NCI-H1436 (cell line): ENCODE results near the gene KDELR3.
"Not testable (repeated sequence)": the region's sequence is repeated elsewhere in the genome, so short reads cannot be mapped to it uniquely, and the experiment has no call there.

Source experiments
- DNase-seq: peaks from one replicate; lab custom pipeline; 2025; lab: John Stamatoyannopoulos, UW

Gene KDELR3

DNA sequence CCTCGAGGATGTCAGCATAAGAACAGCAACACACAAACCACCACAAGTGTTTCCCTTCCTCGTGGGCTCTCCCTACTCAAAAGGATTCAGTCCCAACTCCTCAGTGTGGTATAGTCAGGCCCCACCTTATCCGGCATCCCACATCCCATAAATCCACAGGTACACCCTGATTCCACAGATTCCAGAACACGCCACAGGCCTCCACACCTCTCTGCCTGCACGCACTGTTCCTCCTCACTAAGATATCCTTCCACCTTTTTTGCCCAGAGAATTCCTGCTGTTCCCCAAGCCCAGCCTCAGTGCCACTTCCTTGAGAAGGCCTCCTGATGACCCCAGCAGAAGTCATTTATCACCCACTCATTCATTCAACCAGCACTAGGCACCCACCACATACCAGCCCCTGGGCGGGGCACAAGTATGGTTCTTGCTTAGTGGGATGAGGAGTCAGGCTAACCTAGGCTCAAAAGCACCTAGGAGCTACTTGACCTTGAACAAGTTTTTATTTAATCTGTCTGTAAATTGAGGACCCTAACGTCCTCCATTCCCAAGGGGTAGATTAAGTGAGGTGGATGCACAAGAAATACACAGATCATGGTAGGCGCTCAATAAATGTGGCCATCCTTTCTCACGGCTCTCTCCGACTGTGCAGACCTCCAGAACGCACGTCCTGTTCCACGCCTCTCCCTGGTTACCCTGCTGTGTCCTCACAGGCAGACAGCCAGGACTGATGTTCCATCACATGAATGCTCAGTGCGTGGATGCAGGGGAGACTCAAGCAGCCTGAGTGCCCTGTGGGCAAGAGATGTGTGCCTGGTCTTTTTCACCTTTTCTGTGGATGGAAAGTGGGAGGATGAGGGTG, 10.8 kb upstream of the KDELR3 start:
- DNase-seq, result no peak

DNA sequence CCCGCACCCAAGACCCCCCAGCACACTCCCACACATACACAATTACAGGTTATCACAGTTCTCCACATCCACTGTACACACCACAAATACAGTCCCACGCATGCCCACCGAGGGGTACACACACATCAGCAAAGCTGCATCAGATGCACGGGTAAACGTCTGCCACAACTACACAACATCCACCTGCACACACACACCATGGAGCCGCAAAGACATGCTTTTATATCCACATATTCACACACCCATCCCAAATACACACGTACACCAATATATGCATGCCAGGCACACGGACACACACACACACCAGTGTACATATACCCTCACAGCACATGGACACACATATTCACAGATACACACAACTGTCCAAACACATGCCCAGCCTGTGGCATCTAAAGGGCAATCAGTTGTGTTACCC, 7.5 kb upstream of the KDELR3 start:
- no peak for DNase-seq

DNA sequence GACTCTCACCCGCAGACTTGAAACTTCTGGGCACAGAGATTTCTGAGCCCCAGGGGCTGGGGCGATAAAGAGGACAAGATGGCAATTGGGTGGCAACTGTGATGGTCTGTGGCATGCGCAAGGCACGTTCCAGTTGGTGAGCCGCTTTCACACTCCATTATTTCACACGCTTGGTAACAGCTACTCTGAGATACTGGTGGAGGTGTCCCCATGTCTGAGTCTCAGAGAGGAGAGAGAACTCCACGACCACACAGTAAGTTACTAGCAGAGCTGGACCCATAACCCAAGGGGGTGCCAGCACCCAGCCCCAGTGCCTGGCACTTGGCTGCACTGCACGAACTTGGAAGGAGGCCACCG, 6.9 kb upstream of the KDELR3 start:
- no peak for DNase-seq

DNA sequence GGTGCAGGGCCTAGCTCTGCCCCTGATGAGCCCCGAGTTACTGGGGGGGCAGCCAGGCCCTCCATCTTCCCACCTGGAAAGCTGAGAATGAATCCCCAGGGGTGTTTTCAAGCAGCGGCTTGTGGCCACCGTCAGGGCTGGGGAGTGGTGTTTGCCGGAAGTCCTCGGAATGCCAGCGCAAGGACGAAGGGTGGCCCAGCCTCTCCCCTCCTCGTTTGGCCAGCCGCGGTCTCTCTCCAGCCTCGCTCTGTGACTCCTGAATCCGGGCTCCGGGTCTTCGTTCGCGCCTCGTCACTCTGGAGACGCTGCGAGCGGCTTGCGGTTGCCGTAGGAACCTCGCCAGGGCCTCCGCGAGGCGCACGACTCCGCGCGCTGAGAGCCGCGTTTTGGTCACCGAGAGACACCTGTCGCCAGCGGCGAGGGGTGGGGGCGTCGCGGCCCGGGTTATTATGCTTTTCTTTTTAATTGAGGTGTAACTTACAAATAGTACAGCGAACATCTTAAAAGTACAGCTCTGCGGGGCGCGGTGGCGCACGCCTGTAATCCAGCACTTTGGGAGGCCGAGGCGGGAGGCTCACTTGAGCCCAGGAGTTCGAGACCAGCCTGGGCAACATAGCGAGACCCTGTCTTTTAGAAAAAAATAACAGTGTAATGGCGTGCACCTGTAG, 6.3 kb upstream of the KDELR3 start:
- DNase-seq, result peak; percentile 89

DNA sequence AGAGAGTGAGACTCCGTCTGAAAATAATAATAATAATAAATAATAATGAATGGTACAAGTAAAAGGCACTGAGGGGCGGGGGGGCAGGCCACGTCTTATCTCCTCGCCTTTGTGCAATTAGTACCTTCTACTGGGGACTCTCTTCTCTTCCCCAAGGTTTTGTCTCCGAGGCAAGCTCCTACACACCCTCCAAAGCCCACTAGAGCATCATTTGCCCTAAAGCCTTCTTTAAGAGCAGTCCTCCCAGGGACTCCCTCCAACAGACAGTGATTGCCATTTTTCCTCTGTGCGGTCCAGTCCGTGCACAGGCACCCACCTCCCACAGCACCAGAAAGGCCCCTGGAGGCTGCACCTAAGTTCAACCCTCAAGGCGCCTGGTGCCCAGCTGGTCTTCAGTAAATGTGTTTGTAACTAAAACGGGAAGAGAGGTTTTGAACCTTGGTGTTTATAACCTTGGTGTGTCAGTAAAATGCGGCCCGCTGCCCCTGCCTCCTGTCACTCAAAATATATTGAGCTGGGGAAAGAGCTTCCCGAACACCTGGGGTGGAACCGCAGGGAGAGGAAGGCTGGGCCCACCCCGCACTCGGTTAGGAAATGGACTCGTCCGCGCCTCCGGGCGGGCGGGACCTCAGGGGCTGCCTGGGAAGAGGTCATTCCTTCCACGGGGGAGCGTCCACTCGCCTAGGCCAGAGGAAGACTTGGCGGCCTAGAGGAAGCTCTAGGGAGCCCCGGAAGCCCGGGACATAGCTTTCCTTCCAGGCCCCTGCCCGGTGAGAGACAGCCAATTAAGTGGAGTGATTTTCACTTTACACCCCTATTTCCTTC, 4.7 kb upstream of the KDELR3 start:
- DNase-seq, result peak; percentile 35

DNA sequence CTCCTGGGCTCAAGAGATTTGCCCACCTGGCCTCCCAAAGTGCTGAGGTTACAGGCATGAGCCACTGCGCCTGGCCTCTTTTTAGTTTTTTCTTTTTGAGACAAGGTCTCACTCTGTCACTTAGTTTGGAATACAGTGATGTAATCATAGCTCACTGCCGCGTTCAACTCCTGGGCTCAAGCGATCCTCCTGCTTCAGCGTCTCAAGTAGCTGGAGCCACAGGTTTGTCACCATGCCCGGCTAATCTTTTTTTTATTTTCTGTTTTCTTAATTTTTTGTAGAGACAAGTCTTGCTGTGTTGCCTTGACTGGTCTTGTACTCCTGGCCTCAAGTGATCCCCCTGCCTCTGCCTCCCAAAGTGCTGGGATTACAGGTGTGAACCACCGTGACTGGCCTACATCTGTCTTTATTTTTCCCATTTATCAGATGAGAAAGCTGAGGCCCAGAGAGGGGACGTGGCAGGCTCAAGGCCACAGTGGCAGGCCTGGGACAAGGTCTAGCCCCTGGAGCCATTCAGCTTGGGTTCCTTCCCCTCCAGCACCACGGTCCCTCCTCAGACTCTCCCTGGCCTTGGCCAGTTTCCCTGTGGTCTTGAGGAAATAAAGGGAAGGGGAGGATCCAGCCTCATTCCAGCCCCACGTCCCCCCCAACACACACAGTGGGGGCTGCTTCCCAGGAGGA, 2.8 kb upstream of the KDELR3 start:
- DNase-seq, result no peak

DNA sequence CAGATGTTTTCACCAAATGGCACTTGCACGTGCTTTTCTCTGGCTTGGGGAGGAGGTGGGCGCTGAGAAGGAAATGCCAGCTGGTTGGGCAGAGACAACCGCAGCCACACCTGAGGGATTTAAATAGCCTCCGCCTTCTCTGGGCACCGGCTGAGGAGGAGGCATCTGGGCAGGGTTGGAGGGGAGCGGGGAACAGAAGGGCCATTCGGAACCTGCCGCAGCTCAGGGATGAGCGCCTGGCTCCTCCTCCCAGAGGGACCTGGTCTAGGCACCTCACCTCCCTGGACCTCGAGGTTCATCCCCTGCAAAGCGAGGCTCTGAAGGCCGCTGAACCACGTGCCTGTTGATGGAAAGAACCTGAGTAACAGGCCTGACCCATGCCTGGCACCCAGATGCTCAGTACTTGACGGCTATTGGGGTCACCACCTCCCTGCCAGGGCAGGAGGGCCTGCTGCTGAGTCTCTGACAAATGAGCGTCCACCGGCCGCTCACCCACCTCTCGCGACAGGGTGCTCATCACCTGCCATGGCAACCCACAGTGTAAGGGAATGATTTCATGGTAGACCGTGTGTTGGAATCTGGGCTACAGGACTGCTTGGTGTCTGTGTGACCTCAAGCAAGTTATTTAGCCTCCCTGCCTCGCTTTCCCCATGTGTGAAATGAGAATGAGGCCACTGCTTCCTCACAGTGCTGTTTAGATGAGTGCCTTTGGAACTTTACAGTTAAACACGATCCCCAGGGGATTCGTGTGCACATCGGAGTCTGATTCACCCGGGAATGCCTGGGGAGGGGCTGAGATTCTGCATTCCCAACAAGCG, 2.0 kb upstream of the KDELR3 start:
- DNase-seq, result no peak

DNA sequence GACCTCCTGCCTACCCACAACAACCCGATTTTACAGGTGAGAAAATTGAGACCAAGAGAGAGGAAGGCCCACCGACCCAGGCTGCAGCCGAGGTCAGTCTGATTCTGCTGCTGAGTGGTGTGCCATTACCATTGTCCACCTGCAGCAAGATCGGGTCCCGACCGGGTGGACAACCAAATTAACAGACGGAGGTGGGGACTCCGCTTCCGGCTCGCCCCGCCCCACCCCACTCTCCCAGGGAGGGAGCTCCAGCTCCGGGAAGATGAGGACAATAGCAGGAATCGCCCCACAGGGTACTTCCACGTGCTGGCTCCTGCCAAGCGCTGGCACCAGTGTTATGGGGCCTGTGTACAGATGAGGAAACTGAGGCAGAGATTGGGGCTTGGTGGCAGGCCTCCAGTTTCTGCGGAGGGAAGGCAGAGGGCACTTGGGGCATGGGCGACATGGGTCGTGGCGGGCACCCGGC, 425 bp upstream of the KDELR3 start:
- no peak for DNase-seq

DNA sequence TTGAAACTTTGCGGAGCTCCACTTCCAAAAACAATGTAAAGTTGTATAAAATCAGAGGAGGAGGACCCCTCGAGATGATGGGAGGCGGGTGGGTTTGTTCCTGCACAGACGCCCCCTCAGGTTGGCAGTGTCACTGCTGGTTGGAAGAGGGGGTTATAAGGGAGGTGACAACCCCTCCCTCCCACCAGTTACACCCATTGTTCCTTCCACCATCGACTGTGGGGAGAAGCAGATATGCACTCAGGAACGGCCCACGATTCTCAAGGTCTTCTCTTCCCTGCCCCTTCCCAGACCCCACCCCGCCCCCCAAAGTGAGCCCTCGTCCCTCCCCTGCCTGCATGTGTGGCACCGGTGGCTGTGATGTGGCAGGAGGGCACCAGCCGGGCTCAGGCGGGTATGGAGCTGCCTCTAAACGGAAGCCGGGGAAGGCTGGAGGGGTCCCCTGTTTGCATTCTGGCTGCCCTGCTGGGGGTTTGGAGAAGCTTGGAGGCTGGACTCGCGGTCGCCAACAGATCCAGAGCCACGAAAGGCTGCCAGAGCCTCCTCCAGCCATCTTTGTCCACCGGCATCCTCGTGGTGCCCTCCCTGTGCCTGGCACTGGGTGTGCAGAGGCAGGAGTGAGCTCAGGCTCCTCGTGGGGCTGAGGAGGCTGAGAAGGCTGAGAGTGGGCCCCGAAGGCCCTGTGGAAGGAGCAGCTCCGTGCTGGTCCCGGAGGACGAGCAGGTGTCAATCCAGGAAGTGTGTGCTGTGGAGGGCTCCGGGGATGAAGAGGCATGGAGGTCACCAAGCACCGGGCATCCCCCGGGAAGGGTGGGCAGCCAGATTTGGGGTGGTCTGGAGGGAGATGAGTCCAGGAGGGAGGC, 778 bp downstream of the KDELR3 start:
- no peak for DNase-seq

DNA sequence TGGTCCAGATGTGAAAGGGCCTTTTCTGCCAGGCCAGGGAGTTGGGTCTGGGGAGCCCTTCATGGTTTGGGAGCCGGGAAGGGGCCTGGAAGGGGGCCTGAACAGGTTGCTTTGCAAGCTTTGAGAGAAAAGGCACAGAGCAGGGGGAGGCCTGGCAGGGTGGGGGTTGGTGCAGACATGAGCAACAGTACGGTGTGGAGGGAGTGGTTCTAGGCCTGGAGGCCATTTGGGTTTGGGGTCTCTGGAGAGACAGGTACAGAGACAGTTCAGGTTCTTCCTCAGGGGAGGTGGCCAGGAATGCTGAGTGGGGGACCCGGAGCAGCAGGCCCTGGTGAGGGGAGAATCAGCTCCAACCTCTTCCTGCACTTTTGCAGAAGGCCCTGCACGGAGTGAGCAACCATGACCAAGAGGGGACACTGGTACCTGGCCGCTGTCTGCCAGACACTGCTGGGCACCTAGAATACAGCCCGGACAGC, 1.4 kb downstream of the KDELR3 start:
- DNase-seq, result no peak

DNA sequence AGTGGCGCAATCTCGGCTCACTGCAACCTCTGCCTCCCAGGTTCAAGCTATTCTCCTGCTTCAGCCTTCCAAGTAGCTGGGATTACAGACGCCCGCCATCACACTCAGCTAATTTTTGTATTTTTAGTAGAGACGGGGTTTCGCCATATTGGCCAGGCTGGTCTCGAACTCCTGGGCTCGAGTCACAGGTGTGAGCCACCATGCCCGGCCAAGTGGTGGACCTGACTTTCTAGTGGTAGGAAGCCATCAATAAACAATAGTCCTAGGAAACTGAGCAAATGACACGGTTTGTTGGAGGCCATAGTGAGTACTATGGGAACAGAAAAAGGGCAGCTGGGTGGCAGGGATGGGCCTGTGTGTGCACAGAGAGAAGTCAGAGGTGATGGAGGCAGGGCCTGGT, 2.3 kb downstream of the KDELR3 start:
- not testable (repeated sequence) for DNase-seq

DNA sequence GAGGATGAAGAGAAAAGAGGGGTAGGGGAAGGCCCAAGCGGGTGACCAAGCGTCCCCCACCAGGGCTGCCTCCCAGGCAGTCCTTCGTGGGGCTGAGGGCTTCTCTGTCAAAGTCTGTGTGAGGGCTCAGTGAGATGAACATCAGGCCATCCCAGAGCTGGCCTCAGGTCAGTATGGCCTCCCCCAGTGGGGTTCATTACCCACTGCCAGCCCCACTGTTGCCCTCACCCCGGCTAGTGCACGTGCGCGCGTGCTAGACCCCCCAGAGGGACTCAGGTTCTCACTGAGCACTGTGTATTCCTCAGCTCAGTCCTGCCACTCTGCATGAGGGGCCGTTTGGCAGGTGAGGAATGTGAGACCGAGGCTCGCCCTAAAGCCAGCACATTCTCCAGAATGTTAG, 3.3 kb downstream of the KDELR3 start:
- DNase-seq, result no peak

DNA sequence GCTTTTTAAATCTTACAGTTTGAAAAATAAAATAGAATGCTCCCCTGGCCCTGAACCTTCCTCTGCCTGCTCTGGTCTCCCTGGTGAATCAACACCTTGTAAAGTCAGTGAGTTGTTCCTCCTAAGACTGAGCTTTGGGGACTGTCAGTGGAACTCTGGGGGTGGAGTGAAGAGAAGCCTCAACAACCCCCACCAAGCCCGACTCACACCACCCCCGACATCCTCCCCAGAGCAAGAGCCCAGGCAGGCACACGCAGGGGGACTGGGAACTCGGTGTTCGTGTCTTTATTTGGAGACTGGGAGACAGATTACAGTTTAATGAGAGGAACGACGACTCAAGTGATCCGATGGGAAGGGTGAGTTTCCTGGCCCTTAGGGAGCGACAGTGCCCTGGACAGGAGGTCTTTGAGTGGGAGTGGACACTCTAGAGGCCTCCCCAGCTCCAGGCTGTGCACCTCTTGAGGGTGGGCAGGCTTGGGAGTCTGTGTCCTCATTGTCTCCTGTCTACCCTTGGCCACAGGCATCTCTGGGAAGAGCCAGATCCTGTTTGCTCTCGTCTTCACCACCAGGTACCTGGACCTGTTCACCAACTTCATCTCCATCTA, 6.2 kb downstream of the KDELR3 start:
- no peak for DNase-seq

DNA sequence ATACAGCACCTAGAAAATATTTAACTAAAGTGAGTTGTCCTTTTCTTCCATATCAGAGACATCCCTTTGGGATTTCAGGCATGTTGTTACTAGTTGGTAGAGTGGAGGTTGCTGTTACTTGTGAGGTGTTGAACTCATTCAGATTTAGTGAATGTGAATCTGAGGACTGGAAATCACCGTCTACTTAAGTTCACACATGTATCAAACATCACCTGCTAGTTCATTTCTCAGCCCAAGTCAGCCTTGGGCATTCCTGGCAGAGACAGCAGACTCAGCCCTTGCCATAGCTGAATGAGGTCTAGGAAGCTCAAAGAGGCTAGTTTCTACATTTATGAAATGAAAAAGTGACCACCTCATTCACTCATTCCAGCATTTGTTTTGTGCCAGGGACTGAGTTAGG, 9.7 kb downstream of the KDELR3 start:
- DNase-seq, result no peak

DNA sequence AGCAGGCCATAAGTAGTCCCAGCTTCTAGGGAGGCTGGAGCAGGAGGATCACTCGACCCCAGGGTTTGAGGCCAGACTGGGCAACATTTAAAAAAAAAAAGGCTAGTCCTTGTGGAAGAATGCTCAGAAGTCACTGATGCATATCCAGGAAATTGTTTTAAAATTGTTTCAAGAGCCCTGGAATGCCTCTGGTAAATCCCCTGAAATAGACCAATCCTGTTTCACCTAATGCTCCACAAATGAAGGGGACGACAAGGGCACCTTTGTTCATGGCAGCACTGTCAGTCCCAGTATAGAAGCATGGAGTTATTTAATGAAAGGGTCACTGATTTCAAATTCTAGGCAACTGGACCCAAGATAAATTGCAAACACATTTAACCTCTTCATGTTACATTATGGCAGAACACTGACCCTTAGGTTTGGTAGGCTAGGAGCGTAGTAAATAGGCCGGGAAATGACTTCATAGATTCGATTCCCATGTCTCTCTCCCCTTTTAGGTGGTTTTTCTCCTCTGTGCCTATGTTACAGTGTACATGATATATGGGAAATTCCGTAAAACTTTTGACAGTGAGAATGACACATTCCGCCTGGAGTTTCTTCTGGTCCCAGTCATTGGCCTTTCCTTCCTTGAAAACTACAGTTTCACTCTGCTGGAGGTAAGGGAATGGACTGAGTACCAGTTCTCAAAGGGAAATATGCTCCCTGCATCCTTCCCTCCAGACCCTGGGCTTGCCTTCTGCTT, 11.4 kb downstream of the KDELR3 start:
- no peak for DNase-seq

DNA sequence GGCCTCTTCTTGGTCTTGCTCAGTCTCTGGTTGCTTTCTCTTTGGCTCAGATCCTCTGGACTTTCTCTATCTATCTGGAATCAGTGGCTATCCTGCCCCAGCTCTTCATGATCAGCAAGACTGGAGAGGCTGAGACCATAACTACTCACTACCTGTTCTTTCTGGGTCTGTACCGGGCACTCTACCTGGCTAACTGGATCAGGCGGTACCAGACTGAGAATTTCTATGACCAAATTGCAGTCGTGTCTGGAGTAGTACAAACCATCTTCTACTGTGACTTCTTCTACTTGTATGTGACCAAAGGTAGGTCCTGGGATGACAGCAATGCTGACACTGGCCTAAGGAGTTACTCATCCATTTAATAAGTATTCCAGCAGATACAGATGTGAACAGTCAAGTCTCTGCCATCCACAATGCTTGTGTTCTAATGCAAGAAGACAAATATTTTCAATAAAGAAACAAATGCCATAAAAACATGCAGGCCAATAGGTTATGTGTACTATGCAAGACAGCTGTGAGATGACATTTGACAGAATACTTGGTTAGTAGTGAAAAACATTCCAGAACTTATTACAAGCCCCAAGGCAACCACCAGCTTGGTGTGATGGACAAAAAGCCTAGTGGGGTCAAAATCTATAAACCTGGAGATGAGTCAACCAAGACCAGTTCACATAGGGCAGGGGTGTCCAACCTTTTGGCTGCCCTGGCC, 13.4 kb downstream of the KDELR3 start:
- no peak for DNase-seq

DNA sequence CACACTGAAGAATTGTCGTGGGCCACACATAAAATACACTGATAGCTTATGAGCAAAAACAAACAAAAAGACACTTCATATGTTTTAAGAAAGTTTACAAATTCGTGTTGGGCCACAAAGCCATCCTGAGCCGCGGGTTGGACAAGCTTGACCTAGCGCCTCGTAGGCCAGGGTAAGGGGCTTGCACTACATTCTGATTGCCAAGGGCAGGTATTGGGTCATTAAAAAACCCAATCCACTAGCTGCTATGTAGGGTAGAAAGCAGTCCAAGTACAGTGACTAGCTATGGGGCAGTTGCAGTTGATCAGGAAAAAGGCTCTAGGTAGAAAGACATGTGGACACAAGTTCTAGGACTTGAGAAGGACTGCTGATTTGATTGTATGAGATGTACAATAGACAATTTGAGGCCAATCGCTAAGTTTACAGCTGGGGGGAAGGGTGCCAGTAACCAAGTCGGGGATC, 14.0 kb downstream of the KDELR3 start:
- no peak for DNase-seq

DNA sequence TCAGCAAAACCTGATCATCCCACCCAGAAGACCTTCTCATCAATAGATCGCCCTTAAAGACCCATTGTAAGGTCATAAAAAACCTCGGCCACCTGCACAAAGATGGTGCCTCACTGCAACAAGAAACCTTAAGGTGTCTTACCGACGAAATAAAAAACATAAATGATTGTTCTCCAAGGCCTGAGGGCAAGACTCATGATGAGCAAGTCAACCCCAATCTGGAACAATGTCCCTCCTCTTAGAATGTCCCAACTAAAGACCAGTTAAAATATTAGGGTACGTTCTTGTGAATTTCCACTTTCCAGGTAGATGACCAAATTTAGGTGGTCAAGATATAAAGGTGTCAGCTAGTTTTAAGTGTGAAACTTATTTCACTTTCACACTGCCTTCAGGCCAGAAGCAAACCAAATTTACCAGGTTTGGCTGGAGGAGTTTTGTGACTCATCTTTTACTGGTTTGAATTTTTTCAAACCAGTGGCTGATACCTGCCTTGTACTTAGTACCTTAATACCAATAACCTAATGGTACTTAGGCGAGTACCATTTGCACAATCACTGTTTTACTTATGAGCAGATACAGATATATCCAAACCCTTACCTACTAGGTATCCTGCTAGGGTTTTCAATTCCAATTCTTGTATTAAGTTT, 14.9 kb downstream of the KDELR3 start:
- DNase-seq, result no peak
